Panc1 (cell line): ENCODE measurements around the gene LMTK2. TPM values are rescaled to one million over a fixed set of nuclear protein-coding genes. Genes with fewer than 3 reads are reported as not detected.

ENCODE experiments used
- ATAC-seq: fragments of 200-7000 bp; cut with Tn5 transposase; 2 replicates; pipeline ENCODE4 v1.9.1; 2020; ENCODE audit warnings: mild to moderate bottlenecking, moderate library complexity
- BruUV-seq: library from RNA; stranded (reverse); fragments of 400-500 nt; replicated peaks from 2 replicates; lab custom pipeline; 2021; lab: Mats Ljungman, UMichigan
- CTCF ChIA-PET: fragments of 300-600 bp; sonication (Branson Sonifier 250); formaldehyde crosslinking; loops from one replicate; lab custom pipeline; 2022; ENCODE audit warnings: antibody characterized with exemption; lab: Charles Lee
- POLR2A ChIA-PET: fragments of 300-600 bp; sonication (Branson Sonifier 250); formaldehyde crosslinking; loops from one replicate; lab custom pipeline; 2022; ENCODE audit warnings: antibody characterized with exemption; lab: Charles Lee
- DNase-seq: peaks from one replicate; pipeline ENCODE4 v3.0.0-alpha.2; 2010; ENCODE audit warnings: low read depth, low spot score
- H3K27ac ChIP-seq: 2 replicates; pipeline ENCODE4 v1.5.1; 2011; ENCODE audit warnings: mild to moderate bottlenecking, low read length, inconsistent platforms
- H3K27me3 ChIP-seq: fragments of 200-500 bp; sonication (Bioruptor generic); 2 replicates; pipeline ENCODE4 v1.6.0; 2014; ENCODE audit warnings: low read length, inconsistent platforms; ENCODE audit not compliant: control insufficient read depth, insufficient read depth
- H3K36me3 ChIP-seq: fragments of 200-500 bp; sonication (Bioruptor generic); 2 replicates; pipeline ENCODE4 v1.5.1; 2014; ENCODE audit warnings: inconsistent platforms, mild to moderate bottlenecking, low read length, moderate library complexity; ENCODE audit not compliant: control insufficient read depth, insufficient read depth
- H3K4me1 ChIP-seq: 2 replicates; pipeline ENCODE4 v1.5.1; 2011; ENCODE audit warnings: inconsistent platforms, mild to moderate bottlenecking, low read length, moderate library complexity; ENCODE audit not compliant: control insufficient read depth, insufficient read depth
- H3K4me3 ChIP-seq, 2 experiments: 2 replicates each; pipeline ENCODE4 v1.5.1; 2011 to 2012; ENCODE audit warnings: low read depth in 2 of 2, low read length in 2 of 2, mild to moderate bottlenecking in 2 of 2, inconsistent platforms in 1 of 2, moderate library complexity in 1 of 2
- H3K9me3 ChIP-seq: fragments of 200-500 bp; sonication (Bioruptor generic); 2 replicates; pipeline ENCODE4 v1.5.1; 2014; ENCODE audit warnings: low read depth, mild to moderate bottlenecking, inconsistent platforms, low read length, moderate library complexity; ENCODE audit not compliant: control insufficient read depth, insufficient read depth
- POLR2AphosphoS5 ChIP-seq: IDR thresholded peaks from 2 replicates; pipeline ENCODE4 v1.6.1; 2012; ENCODE audit warnings: mild to moderate bottlenecking, low read depth, low read length, moderate library complexity
- REST ChIP-seq, 2 experiments: IDR thresholded peaks; 2 replicates each; pipeline ENCODE4 v1.6.1; 2011 to 2012; ENCODE audit warnings: low read depth in 2 of 2, control low read depth in 1 of 2, low read length in 1 of 2, mild to moderate bottlenecking in 1 of 2, moderate library complexity in 1 of 2; ENCODE audit not compliant: insufficient read depth in 1 of 2
- SIN3A ChIP-seq: IDR thresholded peaks from 2 replicates; pipeline ENCODE4 v1.6.1; 2012; ENCODE audit warnings: low read depth, mild to moderate bottlenecking, low read length, moderate library complexity, borderline replicate concordance; ENCODE audit not compliant: insufficient read depth
- TCF7L2 ChIP-seq: IDR thresholded peaks from 2 replicates; pipeline ENCODE4 v1.6.1; 2011; ENCODE audit warnings: mild to moderate bottlenecking, low read depth, low read length, inconsistent platforms
- in situ Hi-C: cut with HindIII; loops from 2 replicates; pipeline ENCODE4 v1.10.0; 2016; ENCODE audit warnings: low sequenced_read_pairs, low pct_unique_long_range_greater_than_20kb
- intact Hi-C: fragments of 100-400 bp; cut with micrococcal nuclease; formaldehyde crosslinking; loops from one replicate; pipeline ENCODE4 v1.10.0; 2022; ENCODE audit not compliant: unreplicated experiment
- total RNA-seq: library from RNA; stranded (reverse); gene quantifications from one replicate; pipeline ENCODE4 v1.2.1, GENCODE V29; 2021; ENCODE audit not compliant: unreplicated experiment
- TF ChIP-seq, protein P1 (sequence below): fragments of 450-650 bp; IDR thresholded peaks from 2 replicates; pipeline ENCODE4 v1.5.1; 2017; ENCODE audit warnings: mild to moderate bottlenecking

Gene LMTK2
- total RNA-seq, 1 experiment from 2014 or later: 25.4 TPM

DNA sequence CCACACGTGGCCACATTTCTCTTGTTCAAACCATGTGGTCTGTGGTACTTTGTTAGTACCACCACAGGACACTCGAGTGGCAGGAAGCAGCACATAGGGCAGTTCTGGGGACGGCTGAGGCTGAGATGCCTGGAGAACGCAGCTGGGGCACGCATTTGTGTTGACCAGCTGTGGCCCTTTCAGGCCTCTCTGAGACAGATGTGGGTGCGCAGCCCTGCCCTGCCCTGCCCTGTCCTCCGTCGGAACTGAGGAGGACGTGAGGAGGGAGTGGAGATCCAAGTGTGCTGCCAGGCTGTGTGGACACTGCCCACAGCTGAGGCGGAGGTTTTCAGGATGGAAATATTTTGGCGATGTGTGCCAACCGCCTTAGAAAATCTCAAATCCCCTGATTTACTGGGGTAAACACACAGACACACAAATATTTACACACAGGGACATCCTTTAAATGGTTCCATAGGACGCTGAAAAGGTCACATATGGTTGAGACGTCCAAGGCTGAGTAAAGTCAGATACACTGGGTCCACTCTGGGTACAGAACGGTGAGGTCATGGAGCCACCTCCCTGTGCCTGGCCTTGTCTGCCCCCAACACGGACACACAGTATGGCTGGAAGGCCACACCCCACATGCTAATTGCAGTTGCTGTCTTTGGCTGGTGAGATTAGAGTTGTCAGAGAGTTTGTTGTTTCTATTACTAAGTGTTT, 119.4 kb downstream of the LMTK2 start:
- CTCF ChIA-PET: interaction anchor here (0.7 kb wide), 1 partner anchor 149 kb away, joined by 3 read pairs; no protein-coding TSS in a partner anchor
- H3K4me1 ChIP-seq: no peaks in the 10 kb centered on the region
- no TSS peak for BruUV-seq
- no peaks in the 10 kb centered on the region for H3K36me3 ChIP-seq
- DNase-seq (no peak), ATAC-seq (no peak)
- H3K27me3 ChIP-seq: no peaks in the 10 kb centered on the region
- no peak overlapping the region for H3K27ac ChIP-seq
- POLR2A ChIA-PET: no interaction called here
- no peaks in the 10 kb centered on the region for H3K9me3 ChIP-seq
- in situ Hi-C loops (no loop called here), intact Hi-C loops (no loop called here)
- no peak for TF ChIP-seq TCF7L2
- TF ChIP-seq, protein P1, sequence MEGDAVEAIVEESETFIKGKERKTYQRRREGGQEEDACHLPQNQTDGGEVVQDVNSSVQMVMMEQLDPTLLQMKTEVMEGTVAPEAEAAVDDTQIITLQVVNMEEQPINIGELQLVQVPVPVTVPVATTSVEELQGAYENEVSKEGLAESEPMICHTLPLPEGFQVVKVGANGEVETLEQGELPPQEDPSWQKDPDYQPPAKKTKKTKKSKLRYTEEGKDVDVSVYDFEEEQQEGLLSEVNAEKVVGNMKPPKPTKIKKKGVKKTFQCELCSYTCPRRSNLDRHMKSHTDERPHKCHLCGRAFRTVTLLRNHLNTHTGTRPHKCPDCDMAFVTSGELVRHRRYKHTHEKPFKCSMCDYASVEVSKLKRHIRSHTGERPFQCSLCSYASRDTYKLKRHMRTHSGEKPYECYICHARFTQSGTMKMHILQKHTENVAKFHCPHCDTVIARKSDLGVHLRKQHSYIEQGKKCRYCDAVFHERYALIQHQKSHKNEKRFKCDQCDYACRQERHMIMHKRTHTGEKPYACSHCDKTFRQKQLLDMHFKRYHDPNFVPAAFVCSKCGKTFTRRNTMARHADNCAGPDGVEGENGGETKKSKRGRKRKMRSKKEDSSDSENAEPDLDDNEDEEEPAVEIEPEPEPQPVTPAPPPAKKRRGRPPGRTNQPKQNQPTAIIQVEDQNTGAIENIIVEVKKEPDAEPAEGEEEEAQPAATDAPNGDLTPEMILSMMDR: no peak
- TF ChIP-seq POLR2AphosphoS5: no peak
- no peak for TF ChIP-seq REST (IDR thresholded peaks at IDR 0.05; ENCODE audit: insufficient read depth in 1 of 2, low read depth in 2 of 2, low read length in 1 of 2)
- no peak for TF ChIP-seq SIN3A
- no peak overlapping the region for H3K4me3 ChIP-seq

DNA sequence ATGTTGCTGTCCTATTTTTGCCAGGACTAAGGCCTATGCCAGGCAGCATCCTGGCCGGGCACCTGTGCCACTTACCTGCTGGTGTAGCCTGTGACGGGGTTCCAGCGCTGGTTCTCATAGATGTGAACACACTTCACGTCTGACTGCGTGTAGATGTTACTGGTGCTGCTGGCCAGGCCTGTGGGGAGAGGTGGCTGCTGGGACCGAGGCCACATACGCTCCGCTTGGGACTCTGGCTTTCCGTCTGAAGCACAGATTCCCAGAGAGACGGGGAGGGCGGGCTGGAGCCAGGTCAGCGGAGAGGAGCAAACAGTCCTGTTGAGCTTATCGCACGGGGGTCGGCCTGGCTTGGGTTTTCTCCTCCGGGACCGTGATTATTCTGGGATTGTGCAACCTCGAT, 121.3 kb downstream of the LMTK2 start:
- Histone ChIP-seq H3K27me3 (no peaks in the 10 kb centered on the region), H3K27ac (no peak overlapping the region), H3K4me1 (no peaks in the 10 kb centered on the region), H3K4me3 (no peak overlapping the region), H3K9me3 (no peaks in the 10 kb centered on the region), H3K36me3 (no peaks in the 10 kb centered on the region)
- in situ Hi-C loops: no loop called here
- intact Hi-C loops: no loop called here
- TF ChIP-seq, protein P1: no peak
- no peak for TF ChIP-seq POLR2AphosphoS5
- no peak for TF ChIP-seq REST (IDR thresholded peaks at IDR 0.05; ENCODE audit: insufficient read depth in 1 of 2, low read depth in 2 of 2, low read length in 1 of 2)
- no peak for TF ChIP-seq TCF7L2
- ATAC-seq (no peak), DNase-seq (no peak)
- ChIA-PET CTCF (interaction anchor here (0.7 kb wide), 1 partner anchor 32 kb away, joined by 3 read pairs; no protein-coding TSS in a partner anchor), POLR2A (no interaction called here)
- BruUV-seq: no TSS peak
